Effector CD4-positive, alpha-beta T cell (primary cell): ENCODE measurements around the gene HIVEP3.

Experiments used
- DNase-seq: peaks from one replicate; pipeline ENCODE4 v3.0.0-alpha.2; 2020

Gene HIVEP3

DNA sequence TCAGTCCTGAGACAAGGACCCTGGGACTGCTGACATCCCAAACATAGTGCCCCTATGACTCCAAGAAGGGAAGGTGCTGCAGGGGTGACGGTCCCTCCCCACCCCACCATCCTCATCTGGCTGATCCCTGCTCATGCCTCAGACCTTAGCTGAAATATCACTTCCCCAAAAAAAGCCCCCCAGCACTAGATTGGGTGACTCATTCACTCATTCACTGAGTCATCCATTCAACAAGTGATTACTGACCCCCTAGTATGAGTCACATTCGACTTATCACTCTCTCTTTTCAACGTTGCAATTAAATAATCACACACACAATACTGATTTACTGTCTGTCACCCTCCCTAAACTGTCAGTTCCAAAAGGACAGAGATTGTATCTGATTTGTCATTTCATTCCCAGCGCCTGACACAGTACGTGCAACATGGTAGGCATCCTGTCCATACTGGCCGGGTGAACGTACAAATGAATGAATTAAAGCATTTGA, 48.6 kb downstream of the HIVEP3 start:
- no peak for DNase-seq

DNA sequence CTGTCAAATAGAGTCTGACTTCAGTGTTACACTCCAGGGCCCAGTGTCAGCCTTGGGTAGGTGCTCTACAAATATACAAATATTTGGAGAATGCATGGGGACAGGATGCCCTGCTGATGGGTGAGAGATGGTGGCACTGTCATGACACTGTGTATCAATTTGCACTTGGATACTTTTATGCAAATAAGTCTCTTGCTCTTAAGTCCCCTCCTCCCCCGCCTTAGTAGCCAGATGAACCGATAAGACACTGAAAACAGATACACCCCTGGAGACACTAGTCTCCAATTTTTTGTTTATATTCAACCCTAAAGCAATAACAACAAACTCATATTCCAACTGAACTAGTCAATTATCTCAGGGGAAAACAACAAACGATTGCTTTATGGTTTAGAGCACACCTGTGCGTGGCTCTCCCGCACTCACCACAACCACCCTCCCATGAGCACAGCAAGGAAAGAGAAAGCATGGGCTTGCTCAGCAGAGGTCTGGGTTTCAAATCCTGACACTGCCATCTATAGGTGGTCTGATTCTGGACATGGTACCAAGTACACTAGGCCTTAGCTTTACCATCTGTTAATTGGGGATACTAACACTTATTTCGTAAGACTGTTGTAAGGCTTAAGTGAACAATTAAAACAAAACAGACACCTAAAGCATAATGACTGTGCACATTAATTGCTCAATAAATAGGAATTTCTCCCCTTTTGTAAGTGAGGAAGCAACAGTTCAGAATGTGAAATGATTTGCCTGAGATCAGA, 50.3 kb downstream of the HIVEP3 start:
- no peak for DNase-seq

DNA sequence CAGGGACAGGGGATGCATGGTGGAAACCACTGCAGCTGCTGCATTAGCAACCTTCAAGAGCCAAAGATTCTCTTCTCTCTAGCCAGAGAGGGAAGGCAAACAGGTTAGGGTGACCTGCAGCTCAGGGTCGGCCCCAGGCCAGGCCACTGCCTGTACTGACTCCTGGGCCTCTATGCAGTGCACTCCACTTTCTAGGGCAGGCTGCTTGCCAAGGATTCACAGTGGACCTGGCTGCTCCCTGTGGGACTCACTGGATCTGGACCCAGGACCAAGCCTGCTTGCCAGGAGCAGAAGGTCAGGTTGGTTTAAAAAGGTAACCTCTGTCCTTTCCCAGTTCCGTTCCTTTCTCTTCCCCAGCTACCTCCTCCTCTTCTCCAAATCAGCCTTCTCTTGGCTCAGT, 52.4 kb downstream of the HIVEP3 start:
- no peak for DNase-seq

DNA sequence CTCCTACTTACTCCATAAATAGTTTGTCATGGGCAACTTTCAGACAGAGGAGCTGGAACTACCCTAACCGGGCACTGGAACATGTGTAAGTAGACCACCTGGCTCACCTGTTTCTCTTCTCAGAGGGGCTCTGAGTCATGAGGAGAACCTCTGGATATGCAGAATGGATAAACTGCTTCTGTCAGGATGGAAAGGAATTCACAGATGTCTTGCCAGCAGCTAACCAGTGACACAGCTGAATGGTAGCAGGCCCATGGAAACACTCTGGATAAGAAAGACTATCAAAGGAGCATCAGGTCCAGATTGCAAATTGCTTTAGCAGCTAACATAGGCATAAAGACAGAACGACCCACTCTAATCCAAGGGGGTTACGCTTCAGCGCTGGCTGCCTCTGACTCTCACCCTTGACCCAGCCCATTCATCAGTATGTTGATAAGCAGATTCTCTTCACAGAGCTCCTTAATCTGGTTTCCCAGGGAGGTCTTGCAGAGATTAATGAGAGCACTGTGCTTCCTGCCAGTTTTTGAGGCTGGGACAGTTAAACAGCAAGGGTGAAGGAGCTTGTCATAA, 54.2 kb downstream of the HIVEP3 start:
- no peak for DNase-seq

DNA sequence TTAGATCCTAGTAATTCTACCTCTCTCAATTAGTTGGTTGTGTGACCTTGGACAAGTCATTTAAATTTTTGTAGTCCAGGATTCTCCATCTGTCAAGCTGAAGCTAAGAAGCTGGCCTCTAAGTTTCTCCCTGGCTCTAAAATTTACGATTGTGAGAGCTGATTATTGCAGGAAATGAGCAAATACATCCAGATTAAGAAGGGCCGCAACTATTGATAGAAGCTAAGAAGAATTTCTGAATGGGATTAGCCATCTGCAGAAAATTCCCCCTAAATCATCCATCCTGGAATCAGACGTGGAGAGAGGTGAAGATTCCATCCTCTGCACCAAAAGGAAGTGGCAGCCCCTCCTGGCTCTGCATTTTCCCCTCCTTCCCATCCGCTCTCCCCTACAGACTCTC, 55.0 kb downstream of the HIVEP3 start:
- DNase-seq, result no peak

DNA sequence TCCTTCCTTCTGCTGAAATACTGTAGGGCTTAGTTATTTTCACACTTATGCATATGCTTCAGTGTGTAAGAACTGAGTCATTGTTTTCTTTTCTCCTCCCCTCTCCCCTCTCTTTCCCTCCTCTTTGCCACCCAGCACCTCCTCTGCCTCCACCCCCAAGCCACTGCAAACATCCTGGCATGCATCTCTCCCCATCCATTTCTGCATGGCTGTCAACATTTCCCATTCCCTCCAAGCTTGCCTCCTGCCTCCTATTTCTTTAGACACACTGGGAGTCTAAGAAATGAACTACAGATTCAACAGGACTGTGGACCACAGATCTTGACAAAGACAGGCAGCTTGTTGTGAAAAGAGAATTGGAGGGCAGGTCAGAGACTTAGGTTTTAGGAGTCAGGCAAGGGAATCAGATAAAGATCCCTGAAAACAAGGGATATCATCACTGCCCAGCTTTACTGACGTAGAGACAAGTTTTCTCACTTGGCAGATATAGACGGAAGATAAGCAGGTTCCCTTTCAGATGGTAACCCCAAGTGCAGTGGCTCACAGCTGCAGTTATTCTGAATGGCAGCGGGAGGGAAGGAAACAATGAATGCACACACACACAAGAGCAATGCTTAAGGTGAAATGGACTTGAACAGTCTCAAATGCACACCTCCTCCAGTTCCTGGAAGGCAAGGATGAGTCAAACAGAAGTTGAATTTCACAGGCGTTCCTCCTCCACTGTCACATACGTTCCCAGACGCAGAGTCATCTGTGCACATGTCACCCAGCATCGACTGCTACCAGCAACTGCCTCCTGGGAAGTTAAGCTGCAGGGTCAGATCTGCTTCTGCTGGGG, 56.1 kb downstream of the HIVEP3 start:
- DNase-seq, result no peak

DNA sequence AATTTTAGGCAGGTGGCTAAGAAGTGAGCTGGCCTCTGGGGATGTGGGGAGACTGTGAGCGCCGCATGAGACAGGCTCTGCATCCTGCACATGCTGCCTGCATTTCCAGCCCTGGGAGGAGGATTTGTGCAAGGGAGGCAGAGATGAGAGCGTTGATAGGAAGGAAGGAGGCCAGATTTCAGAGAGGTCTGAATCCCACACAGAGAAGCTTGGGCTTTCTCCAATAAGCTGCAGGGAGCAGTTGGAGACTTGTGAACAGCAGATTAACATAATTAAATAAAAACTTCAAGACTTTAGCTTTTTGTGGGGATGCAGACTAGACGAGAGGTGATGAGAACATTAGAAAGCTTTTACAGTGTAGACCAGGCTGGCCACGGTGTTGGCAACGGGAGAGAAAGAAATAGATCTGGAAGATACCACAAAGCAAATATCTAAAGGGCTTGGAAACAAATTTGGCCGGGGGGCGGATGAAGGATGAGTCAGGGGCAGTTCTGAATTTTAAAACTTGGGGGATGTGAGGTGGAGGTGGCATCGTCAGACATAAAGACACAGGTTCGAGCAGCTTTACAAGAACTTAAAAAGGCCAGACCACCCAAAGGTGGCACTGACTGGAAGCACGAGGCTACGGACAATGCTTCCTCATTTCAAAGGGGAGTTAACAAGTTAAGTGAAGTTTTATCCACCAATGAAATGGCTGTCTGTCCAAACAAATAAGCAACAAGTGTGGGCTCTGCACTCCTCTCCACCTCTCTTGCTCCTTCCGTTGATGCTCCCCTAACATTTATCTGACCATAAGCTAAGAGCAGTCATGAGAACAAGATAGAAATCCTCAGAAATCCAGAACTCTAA, 57.0 kb downstream of the HIVEP3 start:
- no peak for DNase-seq

DNA sequence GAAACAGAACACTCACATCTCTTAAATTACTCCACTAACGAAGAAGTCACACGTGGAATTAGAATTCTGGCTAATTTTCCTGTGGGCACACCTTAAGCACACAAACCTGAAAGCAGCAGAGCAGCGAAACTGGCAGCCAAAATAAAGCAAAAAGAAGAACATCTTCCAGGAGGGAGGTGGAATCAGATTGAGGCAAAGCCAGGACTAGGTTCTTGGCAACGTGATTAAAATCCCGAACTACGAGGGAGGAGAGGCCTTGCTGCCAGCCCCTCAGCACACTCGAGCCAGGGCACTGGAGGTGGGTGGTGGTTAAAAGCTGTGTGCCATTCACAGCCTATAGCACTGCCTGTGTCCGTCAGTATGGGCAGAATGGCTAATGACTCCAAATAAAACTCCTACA, 58.0 kb downstream of the HIVEP3 start:
- DNase-seq, result no peak

DNA sequence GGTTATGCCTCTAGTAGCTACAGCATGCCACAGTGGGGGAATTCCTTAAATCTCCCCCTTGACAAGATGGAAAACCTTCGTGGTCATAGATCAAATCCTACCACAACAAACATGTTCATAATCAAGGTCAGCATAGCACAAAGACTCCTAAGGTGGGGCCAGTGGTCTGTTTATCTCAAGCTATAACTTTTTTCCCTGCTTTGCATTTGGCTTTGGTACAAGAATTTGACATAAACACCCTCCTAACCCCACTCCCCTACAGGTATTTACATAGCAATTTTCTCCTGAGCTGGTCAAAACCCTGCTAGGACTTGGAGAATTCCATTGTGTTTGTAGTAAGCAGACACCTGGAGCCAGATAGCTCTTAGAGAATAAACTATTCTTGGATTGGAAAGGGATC, 58.5 kb downstream of the HIVEP3 start:
- DNase-seq, result no peak

DNA sequence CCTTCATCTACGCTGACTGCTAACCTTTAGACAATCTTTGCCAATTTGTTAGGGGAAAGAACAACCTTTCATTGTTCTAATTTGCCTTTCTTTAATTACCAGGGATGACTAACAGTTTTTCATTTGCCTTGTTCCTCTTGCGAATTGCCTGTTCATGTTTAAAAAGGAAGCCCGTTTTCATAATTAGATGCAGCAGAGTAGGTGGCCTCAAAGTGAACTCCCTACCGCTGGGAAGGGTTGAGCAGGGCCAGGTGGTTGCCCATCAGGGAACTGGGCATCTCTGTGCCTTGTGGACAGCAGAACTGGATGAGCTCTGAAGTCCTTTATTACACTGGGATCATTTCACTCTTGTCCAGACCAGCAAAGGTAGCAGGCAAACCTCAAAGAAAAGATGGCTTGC, 59.0 kb downstream of the HIVEP3 start:
- DNase-seq, result no peak

DNA sequence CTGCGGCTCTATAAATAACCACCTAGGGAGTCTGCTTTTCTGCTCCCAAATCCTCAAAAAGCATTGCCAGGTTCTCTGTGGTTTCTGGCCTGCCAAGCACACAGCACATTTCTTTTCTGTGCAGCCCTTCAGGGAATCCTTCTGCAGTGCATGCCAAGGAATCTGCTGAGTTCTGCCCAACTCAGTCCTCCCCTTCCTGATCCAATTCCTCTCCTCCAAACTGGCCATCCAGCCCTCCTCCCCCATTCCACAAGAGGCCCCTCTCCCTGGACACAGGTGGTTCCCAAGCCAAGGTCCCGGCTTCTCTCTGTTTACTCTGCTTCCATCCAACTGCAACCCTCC, 61.8 kb downstream of the HIVEP3 start:
- DNase-seq, result no peak

DNA sequence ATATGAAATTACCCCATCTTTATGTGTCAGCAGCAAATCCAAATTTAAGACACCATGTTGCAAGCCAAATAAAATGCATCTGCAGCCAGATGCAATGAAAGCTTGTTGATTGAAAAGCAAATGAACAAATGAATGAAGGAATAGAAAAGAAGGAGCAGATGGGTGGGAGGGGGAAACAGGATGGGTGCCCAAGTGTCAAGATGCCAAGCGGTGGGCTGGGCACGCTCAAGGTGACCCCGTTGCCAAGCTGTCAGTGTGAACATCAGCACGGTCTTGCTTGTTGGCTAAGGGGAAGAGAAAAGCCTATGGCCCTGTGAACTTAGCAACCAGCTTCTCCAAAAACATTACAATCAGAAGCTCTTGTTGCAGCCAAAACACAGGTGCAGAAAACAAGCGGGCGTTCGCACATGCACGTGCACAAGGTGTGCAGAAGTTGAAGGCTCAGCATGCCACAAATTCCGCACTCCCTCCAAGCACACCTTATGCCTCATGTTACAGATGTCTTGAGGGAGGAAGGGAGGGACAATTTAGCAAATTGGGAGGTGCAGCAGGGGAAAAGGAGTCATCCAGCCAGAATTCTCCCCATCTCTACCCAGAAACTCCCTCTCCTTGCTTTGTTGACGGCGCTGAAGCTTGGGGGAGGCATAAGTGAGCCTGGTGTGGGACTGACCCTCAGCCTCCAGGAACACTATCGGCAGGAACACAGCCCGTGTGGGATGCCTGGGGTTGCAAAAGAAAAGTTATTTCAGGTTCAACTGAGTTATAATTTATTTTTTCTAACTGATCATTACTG, 62.4 kb downstream of the HIVEP3 start:
- DNase-seq, result no peak

DNA sequence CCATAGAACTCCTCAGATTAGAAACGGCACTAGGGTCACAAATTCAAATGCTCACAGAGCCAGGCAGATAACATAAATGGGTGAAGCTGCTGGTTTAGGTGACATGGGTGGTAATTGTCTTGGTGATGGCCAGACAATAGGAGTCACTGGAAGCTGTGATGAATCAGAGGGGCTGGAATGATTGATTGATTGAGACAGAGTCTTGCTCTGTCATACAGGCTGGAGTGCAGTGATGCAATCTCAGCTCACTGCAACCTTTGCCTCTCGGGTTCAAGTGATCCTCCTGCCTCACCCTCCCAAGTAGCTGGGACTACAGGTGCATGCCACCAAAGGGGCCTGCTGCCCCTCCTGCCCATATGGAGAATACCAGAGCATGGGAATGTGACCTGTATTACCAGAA, 63.0 kb downstream of the HIVEP3 start:
- no peak for DNase-seq

DNA sequence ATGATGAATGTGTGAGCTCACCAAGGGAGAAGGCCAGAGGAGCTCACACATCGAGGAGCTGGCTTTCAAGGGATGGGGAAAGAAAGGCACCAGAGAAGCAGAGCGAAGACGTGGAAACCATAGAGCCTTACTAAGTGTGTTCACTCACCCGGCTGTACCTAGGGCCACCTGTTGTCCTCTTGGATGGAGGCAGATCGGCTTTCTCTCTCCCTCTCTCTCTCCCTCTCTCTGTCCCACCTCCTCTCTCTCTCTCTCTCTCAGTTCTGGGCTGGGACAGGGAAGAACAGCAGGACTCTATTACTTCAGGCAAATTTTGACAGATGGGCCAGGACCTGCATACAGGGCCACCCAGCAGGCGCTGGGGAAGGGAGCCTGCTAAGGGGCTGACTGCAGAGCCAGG, 64.8 kb downstream of the HIVEP3 start:
- DNase-seq, result no peak

DNA sequence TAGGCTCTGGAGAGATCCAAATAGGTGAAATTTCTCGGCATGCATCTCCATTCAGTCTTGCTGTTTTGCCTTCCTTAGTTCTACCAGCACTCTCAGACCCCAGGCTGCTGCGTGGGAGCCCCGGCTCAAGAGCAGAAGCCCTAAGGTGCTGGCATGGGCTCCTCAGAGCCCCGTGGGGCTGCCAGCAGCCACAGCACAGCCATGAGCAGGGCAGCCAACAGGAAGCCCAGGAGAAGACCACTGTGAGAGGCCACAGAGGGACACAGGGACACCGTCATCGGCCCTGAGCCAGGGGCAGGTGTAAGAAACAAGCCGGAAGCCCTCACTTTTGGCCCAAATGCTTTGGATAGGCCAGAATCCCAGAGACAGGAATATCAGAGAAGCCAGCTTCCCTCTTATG, 66.6 kb downstream of the HIVEP3 start:
- DNase-seq, result no peak

DNA sequence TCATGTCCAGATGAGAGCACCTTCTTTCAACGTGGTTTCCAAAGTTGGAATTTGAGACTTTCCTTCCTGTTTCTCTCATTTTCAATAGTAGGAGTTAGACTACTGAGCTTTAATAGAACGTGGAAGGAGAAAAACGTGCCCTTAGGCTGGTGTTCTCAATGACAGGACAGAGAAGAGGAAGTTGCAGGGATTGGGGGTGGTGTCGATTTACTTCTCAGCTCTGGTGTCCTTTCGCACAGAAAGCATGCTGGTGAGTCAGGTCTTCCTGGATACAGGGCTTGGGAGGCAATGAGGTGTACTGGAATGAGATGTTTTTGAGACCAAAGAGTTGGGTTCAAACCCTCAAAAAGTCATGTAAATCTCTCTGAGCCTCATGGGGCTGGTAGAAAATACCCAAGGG, 67.1 kb downstream of the HIVEP3 start:
- DNase-seq, result no peak

DNA sequence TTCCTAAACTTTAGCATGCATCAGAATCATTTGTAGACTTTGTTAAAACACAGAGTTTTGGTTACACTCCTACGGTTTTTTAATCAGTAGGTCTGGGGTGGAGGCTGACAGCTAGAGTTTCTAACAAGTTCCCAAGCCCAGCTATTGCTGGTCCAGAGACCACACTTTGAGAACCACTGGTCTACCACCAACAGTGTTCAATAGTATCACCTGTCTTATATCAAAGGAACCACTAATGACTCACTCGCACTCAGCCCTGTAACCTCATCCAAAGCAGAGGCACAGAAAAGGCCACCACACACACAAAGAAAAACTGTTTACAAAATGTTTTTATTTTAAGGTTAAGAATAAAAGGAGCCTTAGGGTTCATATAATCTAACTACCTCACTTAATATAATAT, 68.7 kb downstream of the HIVEP3 start:
- no peak for DNase-seq

DNA sequence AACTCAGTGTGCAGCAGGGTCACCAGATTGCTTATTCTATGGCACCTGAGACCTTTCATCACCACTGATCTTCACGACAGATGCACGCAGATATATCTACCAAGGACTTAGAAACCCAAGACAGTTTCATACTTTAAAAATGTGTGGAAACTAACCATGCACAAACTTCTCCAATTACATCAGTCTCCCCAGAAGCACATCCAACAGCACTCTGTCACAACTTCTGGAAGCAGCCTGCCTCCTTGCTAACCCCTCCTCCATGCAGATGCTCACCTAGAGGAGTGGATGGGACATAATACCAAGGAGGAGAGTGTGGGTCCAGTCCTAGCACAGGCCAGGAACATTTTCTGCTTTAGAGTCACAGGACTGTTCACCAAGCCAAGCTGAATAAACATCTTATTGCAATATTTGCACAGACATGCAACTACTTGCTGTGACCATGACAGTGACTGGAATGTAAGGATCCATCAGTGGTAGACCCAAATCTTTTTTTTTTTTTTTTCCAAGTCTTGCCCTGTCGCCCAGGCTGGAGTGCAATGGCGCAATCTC, 69.4 kb downstream of the HIVEP3 start:
- no peak for DNase-seq

DNA sequence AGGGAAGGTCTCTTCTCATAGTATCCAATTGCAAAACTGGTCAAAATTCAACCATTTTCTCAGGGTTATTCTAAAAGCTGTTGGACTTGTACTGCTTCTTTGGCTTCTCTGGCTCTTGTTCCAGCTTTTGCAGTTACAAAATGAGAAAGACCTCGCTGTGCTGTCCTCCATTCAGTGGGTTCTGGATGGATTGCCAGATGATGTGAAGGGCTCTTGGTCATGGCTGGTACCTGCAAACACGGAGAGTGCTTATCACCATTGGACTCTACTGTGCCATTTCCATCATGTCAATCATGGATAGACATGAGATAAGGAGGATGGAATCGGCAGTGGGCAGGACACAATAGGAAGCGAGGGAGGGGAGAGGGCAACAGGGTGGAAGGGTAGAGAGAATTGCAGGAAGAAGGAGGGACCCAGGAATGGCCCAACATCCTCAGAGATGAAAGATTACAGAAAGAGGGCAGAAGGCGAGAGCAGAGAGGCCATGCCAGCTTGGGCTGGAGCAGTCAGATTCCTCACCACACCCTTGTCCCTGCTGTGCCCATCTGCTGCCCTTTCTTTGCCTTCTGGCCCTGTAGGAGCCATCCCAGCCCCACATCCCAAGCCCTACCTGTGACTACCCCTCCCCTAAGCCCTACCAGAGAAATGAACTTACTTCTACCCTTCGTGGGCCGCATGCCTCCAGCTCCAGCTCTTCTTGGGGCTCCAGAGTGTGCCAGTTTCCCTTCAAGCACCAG, 70.3 kb downstream of the HIVEP3 start:
- no peak for DNase-seq

DNA sequence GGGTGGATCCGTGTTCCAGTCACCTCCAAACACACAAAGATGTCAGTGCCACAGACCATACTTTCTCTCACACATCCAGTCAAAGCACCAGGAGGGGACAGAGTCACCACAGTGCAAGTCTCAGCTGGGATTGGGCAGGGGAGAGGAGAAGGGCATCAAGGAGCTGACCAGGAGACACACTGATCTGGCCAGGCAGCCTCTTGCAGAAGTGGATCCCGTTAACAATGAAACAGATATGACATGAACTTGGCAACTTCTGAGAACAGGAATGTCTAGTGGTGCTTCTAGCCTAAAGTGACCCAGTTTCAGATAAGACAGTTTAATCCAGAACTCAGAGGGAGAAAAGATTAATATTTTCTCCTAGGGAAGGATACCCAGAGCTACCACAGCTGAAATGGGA, 71.0 kb downstream of the HIVEP3 start:
- DNase-seq, result no peak
